Astrocyte of the spinal cord (primary cell): ENCODE data around the gene ARHGEF10L.

Experiments
- DNase-seq: peaks from one replicate; pipeline ENCODE4 v3.0.0; 2011; ENCODE audit warnings: low read depth, low spot score
- H3K4me3 ChIP-seq: 2 replicates; pipeline ENCODE4 v1.5.1; 2011; ENCODE audit warnings: low read depth, mild to moderate bottlenecking, low read length, moderate library complexity
- in situ Hi-C: cut with HindIII; loops from 2 replicates; pipeline ENCODE4 v1.10.0; 2017; ENCODE audit warnings: low sequenced_read_pairs
- TF ChIP-seq, protein P1 (sequence below): IDR thresholded peaks from 2 replicates; pipeline ENCODE4 v1.5.1; 2012; ENCODE audit warnings: low read depth, mild to moderate bottlenecking, low read length, inconsistent platforms

The ARHGEF10L gene

GRCh38 chr1:17665950-17666720, 126.6 kb downstream of the ARHGEF10L start:
- no peak for DNase-seq
- no peak overlapping the region for H3K4me3 ChIP-seq
- TF ChIP-seq, protein P1, sequence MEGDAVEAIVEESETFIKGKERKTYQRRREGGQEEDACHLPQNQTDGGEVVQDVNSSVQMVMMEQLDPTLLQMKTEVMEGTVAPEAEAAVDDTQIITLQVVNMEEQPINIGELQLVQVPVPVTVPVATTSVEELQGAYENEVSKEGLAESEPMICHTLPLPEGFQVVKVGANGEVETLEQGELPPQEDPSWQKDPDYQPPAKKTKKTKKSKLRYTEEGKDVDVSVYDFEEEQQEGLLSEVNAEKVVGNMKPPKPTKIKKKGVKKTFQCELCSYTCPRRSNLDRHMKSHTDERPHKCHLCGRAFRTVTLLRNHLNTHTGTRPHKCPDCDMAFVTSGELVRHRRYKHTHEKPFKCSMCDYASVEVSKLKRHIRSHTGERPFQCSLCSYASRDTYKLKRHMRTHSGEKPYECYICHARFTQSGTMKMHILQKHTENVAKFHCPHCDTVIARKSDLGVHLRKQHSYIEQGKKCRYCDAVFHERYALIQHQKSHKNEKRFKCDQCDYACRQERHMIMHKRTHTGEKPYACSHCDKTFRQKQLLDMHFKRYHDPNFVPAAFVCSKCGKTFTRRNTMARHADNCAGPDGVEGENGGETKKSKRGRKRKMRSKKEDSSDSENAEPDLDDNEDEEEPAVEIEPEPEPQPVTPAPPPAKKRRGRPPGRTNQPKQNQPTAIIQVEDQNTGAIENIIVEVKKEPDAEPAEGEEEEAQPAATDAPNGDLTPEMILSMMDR = no peak
- in situ Hi-C loops = no loop called here

- no peak overlapping the region for H3K4me3 ChIP-seq
- in situ Hi-C loops = no loop called here
- TF ChIP-seq, protein P1 = no peak
- no peak for DNase-seq
Measured at GRCh38 chr1:17667641-17668040, 128.1 kb downstream of the ARHGEF10L start.

GRCh38 chr1:17668195-17668594, 128.7 kb downstream of the ARHGEF10L start:
- no peak overlapping the region for H3K4me3 ChIP-seq
- in situ Hi-C loops = no loop called here
- TF ChIP-seq, protein P1 = no peak
- DNase-seq = no peak

DNA sequence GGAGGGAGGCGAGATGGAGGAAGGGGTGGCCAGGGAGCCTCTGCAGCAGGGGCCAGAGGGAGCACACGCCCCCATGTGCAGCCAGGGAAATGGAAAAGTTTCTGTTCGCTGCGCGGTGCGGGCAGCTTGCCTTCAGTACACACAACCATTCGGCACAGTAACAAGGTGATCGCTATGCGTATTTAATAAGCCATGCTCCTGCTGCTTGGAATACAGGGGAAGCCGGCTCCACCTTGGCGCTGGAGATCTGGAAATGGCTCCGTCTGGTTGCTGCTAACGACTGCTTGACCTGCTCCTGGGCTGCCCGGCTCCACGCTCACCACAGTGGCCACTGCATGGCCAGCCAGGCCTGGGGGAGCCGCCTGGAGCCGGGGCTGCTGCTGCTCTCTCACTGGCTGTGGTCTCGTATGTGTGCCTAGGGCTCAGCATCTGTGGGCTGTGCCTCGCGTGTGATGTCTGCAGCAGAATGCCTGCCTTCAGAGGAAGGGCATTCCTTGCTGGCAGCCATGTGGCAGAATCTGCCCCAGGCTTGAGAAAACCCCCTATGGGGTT, 129.2 kb downstream of the ARHGEF10L start:
- no peak overlapping the region for H3K4me3 ChIP-seq
- no peak for DNase-seq
- TF ChIP-seq, protein P1 = no peak
- in situ Hi-C loops = no loop called here

- no peak for DNase-seq
- in situ Hi-C loops = no loop called here
- H3K4me3 ChIP-seq = no peak overlapping the region
- TF ChIP-seq, protein P1 = no peak
Measured at GRCh38 chr1:17669305-17669704, 129.8 kb downstream of the ARHGEF10L start.

DNA sequence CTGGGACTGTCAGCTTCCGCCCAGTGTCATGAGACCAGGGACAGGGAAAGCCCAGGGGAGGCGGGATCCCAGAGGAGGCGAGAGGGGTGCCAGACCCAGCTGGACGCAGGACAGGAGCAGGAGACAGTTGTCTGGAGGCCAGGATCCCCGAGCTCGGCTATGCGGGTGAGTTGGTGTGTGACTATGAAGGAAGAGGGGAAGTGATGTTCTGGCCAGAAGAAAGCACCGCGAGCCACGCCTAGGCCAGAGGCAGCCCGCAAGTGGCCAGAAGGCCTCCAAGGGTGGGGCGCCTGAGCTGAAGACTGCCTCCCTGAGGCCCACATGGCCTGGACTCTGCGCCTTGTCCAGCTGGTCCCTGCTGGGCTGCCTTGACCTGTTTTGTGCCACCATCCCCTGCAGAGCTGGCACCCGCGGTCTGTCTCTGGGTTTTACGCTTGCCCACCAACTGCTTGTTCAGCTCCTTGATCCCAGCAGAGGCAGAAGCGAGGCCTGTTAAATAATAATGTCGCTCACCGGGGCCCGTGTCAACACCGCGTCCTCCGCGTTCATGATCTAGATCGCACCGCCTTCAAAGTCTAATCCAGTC, 130.5 kb downstream of the ARHGEF10L start:
- DNase-seq = no peak
- TF ChIP-seq, protein P1 = no peak
- no peak overlapping the region for H3K4me3 ChIP-seq
- in situ Hi-C loops = no loop called here
